Activated CD4-positive, alpha-beta memory T cell treated with anti-CD3 and anti-CD28 coated beads for 36 hours (primary cell): ENCODE measurements around the gene RGS3. TPM values are rescaled to one million over a fixed set of nuclear protein-coding genes. Genes with fewer than 3 reads are reported as not detected.
A peak's percentile ranks its signal among the peaks of the same experiment; 100 is the strongest.

ENCODE experiments used
- CTCF ChIA-PET: fragments of 350-600 bp; sonication (Branson Sonifier 250); formaldehyde crosslinking; loops from one replicate; lab custom pipeline; 2021; ENCODE audit warnings: antibody characterized with exemption, inconsistent platforms; lab: Charles Lee
- POLR2A ChIA-PET: fragments of 350-600 bp; sonication (Branson Sonifier 250); formaldehyde crosslinking; loops from one replicate; lab custom pipeline; 2021; ENCODE audit warnings: antibody characterized with exemption; lab: Charles Lee
- DNase-seq: peaks from one replicate; pipeline ENCODE4 v3.0.0-alpha.2; 2020
- H3K27ac Mint-ChIP-seq: one replicate; pipeline ENCODE4 v1.8.0; 2021; ENCODE audit warnings: mixed read lengths
- H3K27me3 Mint-ChIP-seq: one replicate; pipeline ENCODE4 v1.8.0; 2021; ENCODE audit warnings: mixed read lengths
- H3K36me3 Mint-ChIP-seq: one replicate; pipeline ENCODE4 v1.8.0; 2021; ENCODE audit warnings: mixed read lengths
- H3K4me1 Mint-ChIP-seq: one replicate; pipeline ENCODE4 v1.8.0; 2021; ENCODE audit warnings: low read depth, mixed read lengths
- H3K4me3 Mint-ChIP-seq: one replicate; pipeline ENCODE4 v1.8.0; 2021; ENCODE audit warnings: mild to moderate bottlenecking, mixed read lengths
- H3K9me3 Mint-ChIP-seq: one replicate; pipeline ENCODE4 v1.8.0; 2021; ENCODE audit warnings: mixed read lengths
- intact Hi-C: fragments of 100-400 bp; cut with micrococcal nuclease; formaldehyde crosslinking; loops from one replicate; pipeline ENCODE4 v1.15.1; 2023
- total RNA-seq, 2 experiments: library from RNA; stranded (reverse); gene quantifications; one replicate each; pipeline ENCODE4 v1.2.3, GENCODE V29; 2021

RGS3 gene
- total RNA-seq, 2 experiments from 2014 or later, result 54.4 to 57.7 TPM

GRCh38 chr9:113593682-113594281, 130.3 kb downstream of the RGS3 start:
- intact Hi-C loops, result loop anchor here (1.0 kb wide), 1 partner anchor 30 kb away; no protein-coding TSS in a partner anchor
- Mint-ChIP-seq H3K27ac (no peak overlapping the region), H3K4me3 (no peak overlapping the region), H3K4me1 (peaks cover 27% of the 10 kb centered on the region), H3K27me3 (no peaks in the 10 kb centered on the region), H3K36me3 (peaks cover 34% of the 10 kb centered on the region), H3K9me3 (no peaks in the 10 kb centered on the region)
- DNase-seq, result no peak
- ChIA-PET CTCF (interaction anchor here (0.8 to 18.9 kb wide), 5 partner anchors 9 to 147 kb away, joined by 3 to 580 read pairs (median 63); no protein-coding TSS in a partner anchor), POLR2A (interaction anchor here (1.1 to 1.5 kb wide), 2 partner anchors 61 to 63 kb away, joined by 3 to 6 read pairs; no protein-coding TSS in a partner anchor)

GRCh38 chr9:113594484-113595299, 131.2 kb downstream of the RGS3 start:
- H3K27ac Mint-ChIP-seq, result no peak overlapping the region
- peaks cover 34% of the 10 kb centered on the region for H3K36me3 Mint-ChIP-seq

GRCh38 chr9:113596616-113597320, 133.2 kb downstream of the RGS3 start:
- Mint-ChIP-seq H3K9me3 (no peaks in the 10 kb centered on the region), H3K27ac (no peak overlapping the region), H3K27me3 (no peaks in the 10 kb centered on the region), H3K4me1 (peaks cover 28% of the 10 kb centered on the region), H3K36me3 (peaks cover 32% of the 10 kb centered on the region), H3K4me3 (no peak overlapping the region)
- intact Hi-C loops, result no loop called here
- ChIA-PET POLR2A (interaction anchor here (1.0 kb wide), 1 partner anchor 20 kb away, joined by 3 read pairs; no protein-coding TSS in a partner anchor), CTCF (interaction anchor here (18.9 kb wide), 1 partner anchor 59 kb away, joined by 580 read pairs; no protein-coding TSS in a partner anchor)
- DNase-seq, result no peak

More at GRCh38 chr9:113594484-113595299, 131.2 kb downstream of the RGS3 start:
- no peaks in the 10 kb centered on the region for H3K27me3 Mint-ChIP-seq
- POLR2A ChIA-PET, result interaction anchor here (1.1 to 1.5 kb wide), 3 partner anchors 15 to 62 kb away, joined by 3 to 6 read pairs (median 3); no protein-coding TSS in a partner anchor
- no peak overlapping the region for H3K4me3 Mint-ChIP-seq
- H3K4me1 Mint-ChIP-seq, result peaks cover 25% of the 10 kb centered on the region
- intact Hi-C loops, result no loop called here
- no peak for DNase-seq
- CTCF ChIA-PET, result interaction anchor here (0.6 to 18.9 kb wide), 3 partner anchors 61 to 188 kb away, joined by 3 to 580 read pairs (median 110); no protein-coding TSS in a partner anchor
- no peaks in the 10 kb centered on the region for H3K9me3 Mint-ChIP-seq

GRCh38 chr9:113597390-113598241, 134.1 kb downstream of the RGS3 start:
- no peak for DNase-seq
- Mint-ChIP-seq H3K4me3 (no peak overlapping the region), H3K36me3 (peaks cover 30% of the 10 kb centered on the region), H3K27ac (peak overlapping the region; percentile 42), H3K27me3 (no peaks in the 10 kb centered on the region), H3K4me1 (peaks cover 29% of the 10 kb centered on the region), H3K9me3 (no peaks in the 10 kb centered on the region)
- ChIA-PET CTCF (interaction anchor here (18.9 kb wide), 1 partner anchor 58 kb away, joined by 580 read pairs; no protein-coding TSS in a partner anchor), POLR2A (interaction anchor here (1.0 kb wide), 1 partner anchor 19 kb away, joined by 3 read pairs; no protein-coding TSS in a partner anchor)
- intact Hi-C loops, result no loop called here

- no peaks in the 10 kb centered on the region for H3K9me3 Mint-ChIP-seq
These were observed 134.9 kb downstream of the RGS3 start for GRCh38 chr9:113598451-113598850.

GRCh38 chr9:113598883-113599282, 135.4 kb downstream of the RGS3 start:
- intact Hi-C loops, result no loop called here

More at GRCh38 chr9:113598451-113598850, 134.9 kb downstream of the RGS3 start:
- DNase-seq, result no peak
- ChIA-PET POLR2A (no interaction called here), CTCF (interaction anchor here (18.9 kb wide), 1 partner anchor 57 kb away, joined by 580 read pairs; no protein-coding TSS in a partner anchor)
- H3K36me3 Mint-ChIP-seq, result peaks cover 26% of the 10 kb centered on the region
- H3K4me1 Mint-ChIP-seq, result peaks cover 23% of the 10 kb centered on the region
- intact Hi-C loops, result no loop called here
- H3K4me3 Mint-ChIP-seq, result no peak overlapping the region
- H3K27ac Mint-ChIP-seq, result no peak overlapping the region
- no peaks in the 10 kb centered on the region for H3K27me3 Mint-ChIP-seq

GRCh38 chr9:113599646-113600022, 136.1 kb downstream of the RGS3 start:
- intact Hi-C loops, result no loop called here
- Mint-ChIP-seq H3K4me3 (no peak overlapping the region), H3K36me3 (peaks cover 23% of the 10 kb centered on the region), H3K9me3 (no peaks in the 10 kb centered on the region), H3K27ac (no peak overlapping the region), H3K27me3 (no peaks in the 10 kb centered on the region), H3K4me1 (peaks cover 19% of the 10 kb centered on the region)
- ChIA-PET POLR2A (no interaction called here), CTCF (interaction anchor here (2.2 to 18.9 kb wide), 2 partner anchors 8 to 56 kb away, joined by 9 to 580 read pairs; no protein-coding TSS in a partner anchor)
- no peak for DNase-seq

More at GRCh38 chr9:113598883-113599282, 135.4 kb downstream of the RGS3 start:
- DNase-seq, result no peak
- POLR2A ChIA-PET, result interaction anchor here (0.5 kb wide), 1 partner anchor 10 kb away, joined by 3 read pairs; no protein-coding TSS in a partner anchor
- H3K27me3 Mint-ChIP-seq, result no peaks in the 10 kb centered on the region
- no peaks in the 10 kb centered on the region for H3K9me3 Mint-ChIP-seq
- H3K4me1 Mint-ChIP-seq, result peaks cover 19% of the 10 kb centered on the region
- peaks cover 26% of the 10 kb centered on the region for H3K36me3 Mint-ChIP-seq
- no peak overlapping the region for H3K27ac Mint-ChIP-seq
- CTCF ChIA-PET, result interaction anchor here (18.9 kb wide), 1 partner anchor 57 kb away, joined by 580 read pairs; no protein-coding TSS in a partner anchor
- H3K4me3 Mint-ChIP-seq, result no peak overlapping the region

GRCh38 chr9:113600023-113600823, 136.7 kb downstream of the RGS3 start:
- intact Hi-C loops, result no loop called here
- Mint-ChIP-seq H3K36me3 (peaks cover 20% of the 10 kb centered on the region), H3K4me1 (peaks cover 19% of the 10 kb centered on the region), H3K27me3 (no peaks in the 10 kb centered on the region), H3K4me3 (no peak overlapping the region), H3K9me3 (no peaks in the 10 kb centered on the region), H3K27ac (no peak overlapping the region)
- CTCF ChIA-PET, result interaction anchor here (2.2 to 18.9 kb wide), 2 partner anchors 9 to 55 kb away, joined by 9 to 580 read pairs; no protein-coding TSS in a partner anchor
- no peak for DNase-seq
- POLR2A ChIA-PET, result interaction anchor here (1.6 kb wide), 1 partner anchor 22 kb away, joined by 3 read pairs; no protein-coding TSS in a partner anchor

- H3K27me3 Mint-ChIP-seq, result no peaks in the 10 kb centered on the region
- peaks cover 14% of the 10 kb centered on the region for H3K36me3 Mint-ChIP-seq
- peaks cover 19% of the 10 kb centered on the region for H3K4me1 Mint-ChIP-seq
- ChIA-PET CTCF (interaction anchor here (2.2 to 18.9 kb wide), 3 partner anchors 10 to 155 kb away, joined by 9 to 580 read pairs (median 10); no protein-coding TSS in a partner anchor), POLR2A (interaction anchor here (1.6 kb wide), 1 partner anchor 21 kb away, joined by 3 read pairs; no protein-coding TSS in a partner anchor)
- DNase-seq, result no peak
- no peak overlapping the region for H3K27ac Mint-ChIP-seq
- no peaks in the 10 kb centered on the region for H3K9me3 Mint-ChIP-seq
- intact Hi-C loops, result no loop called here
- no peak overlapping the region for H3K4me3 Mint-ChIP-seq
These were observed 137.5 kb downstream of the RGS3 start for GRCh38 chr9:113600871-113601614.
